ENCODE measurements around the gene THSD4. TPM values are rescaled to one million over a fixed set of nuclear protein-coding genes. Genes with fewer than 3 reads are reported as not detected.
"Not testable (repeated sequence)": the region's sequence is repeated elsewhere in the genome, so short reads cannot be mapped to it uniquely, and the experiment has no call there.

The THSD4 gene
- total RNA-seq, 1 donor: 15.6 TPM

DNA sequence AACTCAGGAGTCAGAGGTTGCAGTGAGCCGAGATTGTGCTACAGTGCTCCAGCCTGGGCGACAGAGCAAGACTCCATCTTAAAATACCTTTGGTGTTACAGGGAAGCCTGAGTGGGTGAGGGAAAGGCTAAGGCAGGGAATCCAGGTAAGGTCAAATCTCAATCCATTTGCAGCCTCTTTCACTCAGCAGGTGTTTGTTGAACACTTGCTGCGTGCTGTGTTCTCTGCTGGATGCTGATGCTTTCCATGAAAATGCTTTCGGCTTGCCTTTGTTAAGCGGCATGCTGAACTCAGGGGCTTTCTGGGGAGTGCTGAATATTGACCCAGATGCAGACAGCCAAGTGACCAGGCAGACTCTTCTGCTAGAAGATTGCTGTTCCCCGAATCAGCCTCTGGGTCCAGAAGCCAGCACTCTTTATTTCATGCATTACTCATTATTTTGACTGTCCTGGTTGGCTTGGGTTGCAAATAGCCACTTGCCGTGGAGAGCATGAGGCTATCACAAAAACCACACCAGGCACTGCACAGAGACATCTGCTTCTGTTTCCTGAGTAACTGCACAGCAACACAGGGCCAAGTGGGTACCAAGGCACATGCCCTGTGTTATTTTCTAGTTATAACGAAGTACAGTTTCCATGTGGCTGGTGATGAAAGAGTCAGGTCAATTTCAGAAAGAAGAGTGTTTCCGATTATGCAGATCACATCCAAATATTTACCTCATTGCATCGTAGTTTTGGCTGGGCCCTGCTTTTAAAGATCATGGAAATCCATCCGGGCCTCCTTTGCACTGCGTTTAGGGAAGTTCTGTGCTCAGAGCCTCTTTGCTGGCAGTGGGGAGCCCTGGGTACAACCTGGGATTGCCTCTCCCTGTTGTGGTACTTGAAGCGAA is 88.6 kb downstream of the THSD4 start:
- H4K20me1 ChIP-seq (ENCODE audit: insufficient read depth, low read length): no peaks in the 10 kb centered on the region
- TF ChIP-seq, protein P1, sequence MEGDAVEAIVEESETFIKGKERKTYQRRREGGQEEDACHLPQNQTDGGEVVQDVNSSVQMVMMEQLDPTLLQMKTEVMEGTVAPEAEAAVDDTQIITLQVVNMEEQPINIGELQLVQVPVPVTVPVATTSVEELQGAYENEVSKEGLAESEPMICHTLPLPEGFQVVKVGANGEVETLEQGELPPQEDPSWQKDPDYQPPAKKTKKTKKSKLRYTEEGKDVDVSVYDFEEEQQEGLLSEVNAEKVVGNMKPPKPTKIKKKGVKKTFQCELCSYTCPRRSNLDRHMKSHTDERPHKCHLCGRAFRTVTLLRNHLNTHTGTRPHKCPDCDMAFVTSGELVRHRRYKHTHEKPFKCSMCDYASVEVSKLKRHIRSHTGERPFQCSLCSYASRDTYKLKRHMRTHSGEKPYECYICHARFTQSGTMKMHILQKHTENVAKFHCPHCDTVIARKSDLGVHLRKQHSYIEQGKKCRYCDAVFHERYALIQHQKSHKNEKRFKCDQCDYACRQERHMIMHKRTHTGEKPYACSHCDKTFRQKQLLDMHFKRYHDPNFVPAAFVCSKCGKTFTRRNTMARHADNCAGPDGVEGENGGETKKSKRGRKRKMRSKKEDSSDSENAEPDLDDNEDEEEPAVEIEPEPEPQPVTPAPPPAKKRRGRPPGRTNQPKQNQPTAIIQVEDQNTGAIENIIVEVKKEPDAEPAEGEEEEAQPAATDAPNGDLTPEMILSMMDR (IDR thresholded peaks at IDR 0.05; ENCODE audit: extremely low read depth, low read depth, low read length): no peak
- no peak overlapping the region for H3K4me3 ChIP-seq (ENCODE audit: insufficient read depth, low read length)
- no peaks in the 10 kb centered on the region for H3K9me3 ChIP-seq (ENCODE audit: low read depth, low read length)
- H3K36me3 ChIP-seq (ENCODE audit: insufficient read depth, low read length): no peaks in the 10 kb centered on the region
- no peak overlapping the region for H3K27ac ChIP-seq (ENCODE audit: low read depth, low read length)
- peak; percentile 76 for DNase-seq (ENCODE audit: insufficient read length, low spot score, missing footprints)
- H3K27me3 ChIP-seq (ENCODE audit: insufficient read depth, low read length): no peaks in the 10 kb centered on the region
- H2AFZ ChIP-seq (ENCODE audit: low read length): no peak overlapping the region
- no peaks in the 10 kb centered on the region for H3K79me2 ChIP-seq (ENCODE audit: insufficient read depth, low read length)
- no peak overlapping the region for H3K4me2 ChIP-seq (ENCODE audit: insufficient read depth, low read length)
- H3K4me1 ChIP-seq (ENCODE audit: insufficient read depth, low read length): no peaks in the 10 kb centered on the region

DNA sequence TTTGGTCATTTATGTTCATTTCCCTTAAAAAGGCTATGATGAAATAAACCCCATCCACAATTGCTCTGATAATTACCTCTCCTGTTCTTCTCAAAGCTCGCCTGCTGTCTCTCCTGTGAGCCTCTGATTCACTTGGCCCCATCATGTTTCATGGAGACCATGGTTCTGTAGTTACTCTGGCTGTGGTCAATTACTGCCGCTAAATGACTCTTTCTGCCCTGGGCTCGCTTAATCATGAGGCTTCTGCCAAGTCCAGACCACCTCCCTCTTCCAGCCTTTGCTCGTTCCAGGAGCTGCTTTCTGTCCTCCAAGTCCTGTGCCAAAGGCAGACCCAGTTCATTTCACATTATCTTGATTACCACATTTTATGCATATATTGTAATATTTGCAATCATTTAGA is 91.9 kb downstream of the THSD4 start:
- no peak for DNase-seq (ENCODE audit: insufficient read length, low spot score, missing footprints)
- no peaks in the 10 kb centered on the region for H3K27me3 ChIP-seq (ENCODE audit: insufficient read depth, low read length)
- H3K79me2 ChIP-seq (ENCODE audit: insufficient read depth, low read length): no peaks in the 10 kb centered on the region
- H2AFZ ChIP-seq (ENCODE audit: low read length): no peak overlapping the region
- no peaks in the 10 kb centered on the region for H3K9me3 ChIP-seq (ENCODE audit: low read depth, low read length)
- H3K4me3 ChIP-seq (ENCODE audit: insufficient read depth, low read length): no peak overlapping the region
- TF ChIP-seq, protein P1 (IDR thresholded peaks at IDR 0.05; ENCODE audit: extremely low read depth, low read depth, low read length): no peak
- H3K27ac ChIP-seq (ENCODE audit: low read depth, low read length): no peak overlapping the region
- no peaks in the 10 kb centered on the region for H3K36me3 ChIP-seq (ENCODE audit: insufficient read depth, low read length)
- no peaks in the 10 kb centered on the region for H3K4me1 ChIP-seq (ENCODE audit: insufficient read depth, low read length)
- H3K4me2 ChIP-seq (ENCODE audit: insufficient read depth, low read length): no peak overlapping the region
- H4K20me1 ChIP-seq (ENCODE audit: insufficient read depth, low read length): no peaks in the 10 kb centered on the region

DNA sequence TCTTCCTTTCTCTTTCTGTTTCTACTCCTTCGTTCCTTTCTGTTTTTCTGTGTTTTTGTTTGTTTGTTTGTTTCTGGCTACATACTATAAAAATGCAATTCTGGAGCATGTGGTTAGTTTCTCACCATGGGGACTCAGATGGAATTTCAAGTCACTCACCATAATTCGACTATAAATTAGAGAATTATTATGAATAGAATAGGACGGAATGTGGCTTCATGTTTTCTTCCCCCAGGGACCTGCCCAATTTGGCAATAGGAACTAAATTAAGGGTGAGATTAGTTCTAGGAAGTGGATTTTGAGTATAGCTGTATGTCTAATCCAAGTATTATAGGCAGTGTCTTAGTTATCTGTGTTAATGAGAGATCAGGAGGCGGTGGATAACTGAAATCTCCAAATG is 96.9 kb downstream of the THSD4 start:
- H3K4me1 ChIP-seq (ENCODE audit: insufficient read depth, low read length): no peaks in the 10 kb centered on the region
- H3K9me3 ChIP-seq (ENCODE audit: low read depth, low read length): no peaks in the 10 kb centered on the region
- no peaks in the 10 kb centered on the region for H4K20me1 ChIP-seq (ENCODE audit: insufficient read depth, low read length)
- no peaks in the 10 kb centered on the region for H3K79me2 ChIP-seq (ENCODE audit: insufficient read depth, low read length)
- peak overlapping the region; percentile 69 for H2AFZ ChIP-seq (ENCODE audit: low read length)
- TF ChIP-seq, protein P1 (IDR thresholded peaks at IDR 0.05; ENCODE audit: extremely low read depth, low read depth, low read length): no peak
- no peaks in the 10 kb centered on the region for H3K36me3 ChIP-seq (ENCODE audit: insufficient read depth, low read length)
- peak; percentile 86 for DNase-seq (ENCODE audit: insufficient read length, low spot score, missing footprints)
- peak overlapping the region; percentile 46 for H3K4me3 ChIP-seq (ENCODE audit: insufficient read depth, low read length)
- H3K4me2 ChIP-seq (ENCODE audit: insufficient read depth, low read length): peak overlapping the region; percentile 68
- H3K27ac ChIP-seq (ENCODE audit: low read depth, low read length): no peak overlapping the region
- H3K27me3 ChIP-seq (ENCODE audit: insufficient read depth, low read length): no peaks in the 10 kb centered on the region

DNA sequence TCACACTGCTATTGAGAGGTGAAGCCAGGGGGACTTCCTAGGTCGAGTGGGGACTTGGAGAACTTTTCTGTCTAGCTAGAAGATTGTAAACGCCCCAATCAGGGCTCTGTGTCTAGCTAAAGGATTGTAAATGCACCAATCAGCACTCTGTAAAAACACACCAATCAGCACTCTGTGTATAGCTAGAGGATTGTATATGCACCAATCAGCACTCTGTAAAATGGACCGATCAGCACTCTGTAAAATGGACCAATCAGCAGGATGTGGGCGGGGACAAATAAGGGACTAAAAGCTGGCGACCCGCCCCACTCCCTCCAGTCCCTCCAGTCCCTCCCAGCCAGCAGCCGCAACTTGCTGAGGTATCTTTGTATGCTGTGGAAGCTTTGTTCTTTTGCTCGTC is 98.7 kb downstream of the THSD4 start:
- H3K4me2 ChIP-seq (ENCODE audit: insufficient read depth, low read length); H3K27me3 ChIP-seq (ENCODE audit: insufficient read depth, low read length); H3K36me3 ChIP-seq (ENCODE audit: insufficient read depth, low read length); H2AFZ ChIP-seq (ENCODE audit: low read length); H3K4me3 ChIP-seq (ENCODE audit: insufficient read depth, low read length); H3K27ac ChIP-seq (ENCODE audit: low read depth, low read length); DNase-seq (ENCODE audit: insufficient read length, low spot score, missing footprints); H4K20me1 ChIP-seq (ENCODE audit: insufficient read depth, low read length); H3K9me3 ChIP-seq (ENCODE audit: low read depth, low read length); H3K79me2 ChIP-seq (ENCODE audit: insufficient read depth, low read length): not testable (repeated sequence)
- H3K4me1 ChIP-seq (ENCODE audit: insufficient read depth, low read length): peaks cover 11% of the 10 kb centered on the region
